ENCODE results near the gene THSD4. TPM values are rescaled to one million over a fixed set of nuclear protein-coding genes. Genes with fewer than 3 reads are reported as not detected.

Gene THSD4
- total RNA-seq, 4 donors from 2014 or later, result 10.7 to 59.5 (median 49.0) TPM

DNA sequence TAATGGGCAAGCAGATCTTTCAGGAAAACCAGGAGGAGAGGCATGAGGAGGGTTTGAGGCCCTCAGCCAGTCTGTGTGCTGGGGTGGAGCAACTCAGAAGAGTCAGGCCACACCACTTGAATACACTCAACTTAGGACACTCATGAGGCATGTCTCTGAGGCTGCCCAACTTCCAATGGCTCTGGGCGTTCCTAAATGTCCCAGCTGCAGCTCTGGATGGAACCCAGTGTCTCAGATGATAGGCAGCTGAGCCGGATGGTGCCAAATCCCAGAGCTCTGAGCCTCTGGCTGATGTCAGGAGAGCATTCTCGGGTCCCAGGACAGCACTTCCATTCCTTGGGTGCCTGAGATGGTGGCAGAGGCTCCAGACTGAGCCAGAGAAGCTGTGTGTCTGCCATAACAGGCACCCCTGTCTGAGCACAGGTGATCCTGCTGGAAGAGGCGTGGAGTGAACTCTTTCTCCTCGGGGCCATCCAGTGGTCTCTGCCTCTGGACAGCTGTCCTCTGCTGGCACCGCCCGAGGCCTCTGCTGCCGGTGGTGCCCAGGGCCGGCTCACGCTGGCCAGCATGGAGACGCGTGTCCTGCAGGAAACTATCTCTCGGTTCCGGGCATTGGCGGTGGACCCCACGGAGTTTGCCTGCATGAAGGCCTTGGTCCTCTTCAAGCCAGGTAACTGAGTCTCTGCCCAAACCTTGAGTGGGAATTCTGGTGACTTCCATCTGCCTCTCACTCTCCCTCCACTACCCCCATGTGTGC lies 697.9 kb downstream of the THSD4 start:
- TF ChIP-seq, protein P1, sequence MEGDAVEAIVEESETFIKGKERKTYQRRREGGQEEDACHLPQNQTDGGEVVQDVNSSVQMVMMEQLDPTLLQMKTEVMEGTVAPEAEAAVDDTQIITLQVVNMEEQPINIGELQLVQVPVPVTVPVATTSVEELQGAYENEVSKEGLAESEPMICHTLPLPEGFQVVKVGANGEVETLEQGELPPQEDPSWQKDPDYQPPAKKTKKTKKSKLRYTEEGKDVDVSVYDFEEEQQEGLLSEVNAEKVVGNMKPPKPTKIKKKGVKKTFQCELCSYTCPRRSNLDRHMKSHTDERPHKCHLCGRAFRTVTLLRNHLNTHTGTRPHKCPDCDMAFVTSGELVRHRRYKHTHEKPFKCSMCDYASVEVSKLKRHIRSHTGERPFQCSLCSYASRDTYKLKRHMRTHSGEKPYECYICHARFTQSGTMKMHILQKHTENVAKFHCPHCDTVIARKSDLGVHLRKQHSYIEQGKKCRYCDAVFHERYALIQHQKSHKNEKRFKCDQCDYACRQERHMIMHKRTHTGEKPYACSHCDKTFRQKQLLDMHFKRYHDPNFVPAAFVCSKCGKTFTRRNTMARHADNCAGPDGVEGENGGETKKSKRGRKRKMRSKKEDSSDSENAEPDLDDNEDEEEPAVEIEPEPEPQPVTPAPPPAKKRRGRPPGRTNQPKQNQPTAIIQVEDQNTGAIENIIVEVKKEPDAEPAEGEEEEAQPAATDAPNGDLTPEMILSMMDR (IDR thresholded peaks at IDR 0.05), result no peak
- TF ChIP-seq POLR2A (IDR thresholded peaks at IDR 0.05), result no peak
- no peaks in the 10 kb centered on the region for H3K27me3 ChIP-seq
- no peak overlapping the region for H3K27ac ChIP-seq
- no peaks in the 10 kb centered on the region for H3K4me1 ChIP-seq
- no peak for DNase-seq
- no peaks in the 10 kb centered on the region for H3K36me3 ChIP-seq
- no peak overlapping the region for H3K4me3 ChIP-seq
- no peaks in the 10 kb centered on the region for H3K9me3 ChIP-seq

DNA sequence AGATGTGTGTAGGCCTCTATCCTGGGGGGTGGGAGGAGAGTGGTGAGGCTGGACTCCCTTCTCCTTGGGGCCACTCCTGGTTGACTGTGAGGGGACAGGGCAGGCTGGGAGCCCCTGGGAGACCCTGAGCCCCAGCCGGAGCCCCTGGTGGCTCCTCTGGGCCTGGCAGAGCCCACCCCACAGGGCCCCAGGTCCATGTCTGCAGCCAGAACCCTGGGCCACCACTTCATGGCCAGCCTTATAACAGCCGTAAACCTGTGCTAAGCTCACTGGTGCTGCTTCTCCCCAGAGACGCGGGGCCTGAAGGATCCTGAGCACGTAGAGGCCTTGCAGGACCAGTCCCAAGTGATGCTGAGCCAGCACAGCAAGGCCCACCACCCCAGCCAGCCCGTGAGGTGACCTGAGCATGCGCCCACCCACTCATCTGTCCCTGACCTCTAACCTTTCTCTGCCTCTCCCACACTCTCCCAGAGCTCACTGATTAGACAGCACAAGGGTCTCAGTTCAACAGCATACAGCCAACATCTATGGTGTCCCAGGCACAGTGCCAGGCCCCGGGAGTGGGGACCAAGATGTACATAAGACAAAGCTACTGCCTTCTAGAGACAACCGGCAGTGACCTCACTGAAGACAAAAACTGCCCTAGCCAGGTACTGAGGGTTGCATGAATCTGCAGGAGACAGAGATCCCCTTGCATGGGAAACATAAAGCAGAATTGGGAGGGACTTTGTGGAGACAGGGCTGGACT lies 698.6 kb downstream of the THSD4 start:
- no peaks in the 10 kb centered on the region for H3K36me3 ChIP-seq
- no peak overlapping the region for H3K27ac ChIP-seq
- no peak for TF ChIP-seq POLR2A (IDR thresholded peaks at IDR 0.05)
- TF ChIP-seq, protein P1 (IDR thresholded peaks at IDR 0.05), result no peak
- no peak overlapping the region for H3K4me3 ChIP-seq
- no peaks in the 10 kb centered on the region for H3K9me3 ChIP-seq
- DNase-seq, result no peak
- no peaks in the 10 kb centered on the region for H3K4me1 ChIP-seq
- H3K27me3 ChIP-seq, result no peaks in the 10 kb centered on the region

DNA sequence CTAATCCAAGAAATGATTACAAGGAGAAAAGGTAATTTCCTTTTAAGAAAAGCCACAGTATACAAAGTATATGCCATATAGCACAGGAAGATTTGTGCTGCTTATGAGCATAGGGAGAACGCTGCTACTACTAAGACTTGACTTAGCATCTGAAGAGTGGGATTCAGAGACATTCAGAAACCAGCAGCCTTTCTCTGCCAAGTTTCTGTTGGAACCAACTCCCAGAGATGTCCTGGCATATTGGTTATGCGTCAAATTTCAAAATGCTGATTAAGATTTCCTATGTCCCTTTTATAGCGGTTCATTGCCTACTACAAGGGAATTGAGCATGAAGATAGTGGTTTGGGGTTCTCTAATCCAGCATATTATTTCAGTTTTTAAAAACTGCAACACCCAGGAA lies 700.0 kb downstream of the THSD4 start:
- H3K9me3 ChIP-seq, result peaks cover 0 to 4% (median under 1%) of the 10 kb centered on the region in 4 donors
- no peaks in the 10 kb centered on the region for H3K27me3 ChIP-seq
- no peaks in the 10 kb centered on the region for H3K4me1 ChIP-seq
- no peak overlapping the region for H3K27ac ChIP-seq
- TF ChIP-seq POLR2A (IDR thresholded peaks at IDR 0.05), result no peak
- TF ChIP-seq, protein P1 (IDR thresholded peaks at IDR 0.05), result no peak
- H3K36me3 ChIP-seq, result no peaks in the 10 kb centered on the region
- no peak for DNase-seq
- H3K4me3 ChIP-seq, result no peak overlapping the region

DNA sequence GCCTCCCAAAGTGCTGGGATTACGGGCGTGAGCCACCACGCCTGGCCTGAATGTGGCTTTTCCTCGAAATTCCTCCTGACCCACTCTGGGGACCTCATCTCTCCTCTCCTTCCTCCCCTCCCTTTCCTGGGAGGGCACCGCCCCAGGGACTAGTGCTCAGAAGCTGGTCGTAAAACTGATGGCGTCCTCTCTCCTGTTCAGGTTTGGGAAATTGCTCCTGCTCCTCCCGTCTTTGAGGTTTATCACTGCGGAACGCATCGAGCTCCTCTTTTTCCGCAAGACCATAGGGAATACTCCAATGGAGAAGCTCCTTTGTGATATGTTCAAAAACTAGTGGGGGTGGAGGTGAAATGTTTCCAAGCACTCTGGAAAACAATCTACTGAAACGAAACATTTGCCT lies 702.1 kb downstream of the THSD4 start:
- Histone ChIP-seq H3K4me1 (no peaks in the 10 kb centered on the region), H3K4me3 (no peak overlapping the region), H3K27ac (no peak overlapping the region), H3K9me3 (peaks cover 0 to 22% (median 2%) of the 10 kb centered on the region in 4 donors), H3K27me3 (no peaks in the 10 kb centered on the region), H3K36me3 (peaks cover 0 to 5% (median 0%) of the 10 kb centered on the region in 3 donors)
- DNase-seq, result no peak
- TF ChIP-seq, protein P1 (IDR thresholded peaks at IDR 0.05), result no peak
- no peak for TF ChIP-seq POLR2A (IDR thresholded peaks at IDR 0.05)

DNA sequence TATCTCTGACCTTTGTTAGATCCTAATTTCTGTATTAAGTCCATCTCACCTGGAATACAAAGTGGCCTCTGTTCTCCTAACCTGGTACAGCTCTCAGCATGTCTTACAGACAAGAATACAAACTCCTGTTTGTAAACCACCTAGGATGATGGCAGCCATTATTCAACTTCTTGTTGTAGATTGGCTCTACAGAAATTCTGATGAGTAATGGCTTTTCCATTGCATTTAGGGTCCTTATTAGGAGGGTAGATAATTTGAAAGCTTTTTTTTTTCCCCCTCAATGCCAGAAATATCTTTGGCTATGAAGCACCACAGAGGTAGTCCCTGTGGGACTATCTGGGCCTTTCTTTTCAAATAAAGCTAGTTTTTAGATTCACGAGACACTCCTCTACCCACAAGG lies 704.9 kb downstream of the THSD4 start:
- Histone ChIP-seq H3K36me3 (peaks cover 0 to 5% (median 0%) of the 10 kb centered on the region in 3 donors), H3K27ac (no peak overlapping the region), H3K9me3 (peaks cover 0 to 26% (median 2%) of the 10 kb centered on the region in 4 donors), H3K4me3 (no peak overlapping the region), H3K27me3 (no peaks in the 10 kb centered on the region), H3K4me1 (no peaks in the 10 kb centered on the region)
- TF ChIP-seq, protein P1 (IDR thresholded peaks at IDR 0.05), result no peak
- TF ChIP-seq POLR2A (IDR thresholded peaks at IDR 0.05), result no peak
- no peak for DNase-seq
